Endothelial cell (in vitro differentiated cells): ENCODE data around the gene DMAC2. TPM values are rescaled to one million over a fixed set of nuclear protein-coding genes. Genes with fewer than 3 reads are reported as not detected.

ENCODE experiments used
- DNase-seq: peaks from one replicate; pipeline ENCODE4 v3.0.0; 2021; ENCODE audit warnings: low spot score
- H3K27ac Mint-ChIP-seq: one replicate; pipeline ENCODE4 v1.8.0; 2021; ENCODE audit warnings: mixed read lengths, inconsistent platforms; ENCODE audit not compliant: unreplicated experiment
- H3K27me3 Mint-ChIP-seq: one replicate; pipeline ENCODE4 v1.8.0; 2021; ENCODE audit warnings: mild to moderate bottlenecking, moderate library complexity, mixed read lengths, inconsistent platforms; ENCODE audit not compliant: unreplicated experiment
- H3K36me3 Mint-ChIP-seq: one replicate; pipeline ENCODE4 v1.8.0; 2021; ENCODE audit warnings: mild to moderate bottlenecking, low read depth, mixed read lengths, inconsistent platforms; ENCODE audit not compliant: unreplicated experiment
- H3K4me1 Mint-ChIP-seq: one replicate; pipeline ENCODE4 v1.8.0; 2021; ENCODE audit warnings: mild to moderate bottlenecking, mixed read lengths, inconsistent platforms; ENCODE audit not compliant: unreplicated experiment
- H3K4me3 Mint-ChIP-seq: one replicate; pipeline ENCODE4 v1.8.0; 2021; ENCODE audit warnings: mild to moderate bottlenecking, mixed read lengths, inconsistent platforms; ENCODE audit not compliant: unreplicated experiment
- H3K9me3 Mint-ChIP-seq: one replicate; pipeline ENCODE4 v1.8.0; 2021; ENCODE audit warnings: mixed read lengths, inconsistent platforms; ENCODE audit not compliant: unreplicated experiment
- CTCF ChIP-seq: fragments of 200-600 bp; sonication (generic); IDR thresholded peaks from one replicate; pipeline ENCODE4 v1.5.0; 2021; ENCODE audit warnings: antibody characterized with exemption; ENCODE audit not compliant: unreplicated experiment
- total RNA-seq: library from RNA; stranded (reverse); fragmentation: NEBNext Ultra II Directional; extraction: Animal tissue kit (Norgen Biotek cat#: 25700); gene quantifications from one replicate; pipeline ENCODE4 v1.2.1, GENCODE V29; 2021; ENCODE audit not compliant: unreplicated experiment

Gene DMAC2
- total RNA-seq, 1 donor from 2014 or later, result 75.5 TPM

GRCh38 chr19:41442473-41443355 lies 3.0 kb upstream of the DMAC2 start, which contains the start of gene ERICH4:
ERICH4 (plus strand) TSS chr19:41443156; CDS start chr19:41443170, 14 bp downstream.
- Mint-ChIP-seq H3K4me3 (peak within 1 kb of the TSS; percentile 8), H3K27me3 (peaks cover 17% of the 10 kb centered on the region)
- DNase-seq, result no peak

GRCh38 chr19:41441321-41441945 lies 1.7 kb upstream of the DMAC2 start:
- H3K27me3 Mint-ChIP-seq, result peaks cover 14% of the 10 kb centered on the region

More at GRCh38 chr19:41442473-41443355, 3.0 kb upstream of the DMAC2 start, which contains the start of gene ERICH4:
- Mint-ChIP-seq H3K27ac (peak within 1 kb of the TSS; percentile 7), H3K4me1 (peaks cover 12% of the 10 kb centered on the region), H3K9me3 (no peaks in the 10 kb centered on the region), H3K36me3 (peaks cover 15% of the 10 kb centered on the region)
- no peak for TF ChIP-seq CTCF

GRCh38 chr19:41437944-41438574 lies 1.7 kb downstream of the DMAC2 start:
- Mint-ChIP-seq H3K4me1 (peaks cover 8% of the 10 kb centered on the region), H3K27ac (peak overlapping the region; percentile 69), H3K36me3 (peaks cover 16% of the 10 kb centered on the region), H3K9me3 (no peaks in the 10 kb centered on the region), H3K4me3 (peak overlapping the region; percentile 81), H3K27me3 (peaks cover 10% of the 10 kb centered on the region)
- no peak for DNase-seq
- no peak for TF ChIP-seq CTCF

More at GRCh38 chr19:41441321-41441945, 1.7 kb upstream of the DMAC2 start:
- DNase-seq, result no peak
- Mint-ChIP-seq H3K36me3 (peaks cover 17% of the 10 kb centered on the region), H3K4me1 (peaks cover 14% of the 10 kb centered on the region), H3K9me3 (no peaks in the 10 kb centered on the region), H3K27ac (no peak overlapping the region), H3K4me3 (no peak overlapping the region)
- TF ChIP-seq CTCF, result no peak

- DNase-seq, result no peak
- Mint-ChIP-seq H3K4me1 (peaks cover 8% of the 10 kb centered on the region), H3K9me3 (no peaks in the 10 kb centered on the region), H3K36me3 (peaks cover 27% of the 10 kb centered on the region), H3K27me3 (peaks cover 10% of the 10 kb centered on the region), H3K4me3 (no peak overlapping the region), H3K27ac (peak overlapping the region; percentile 3)
- no peak for TF ChIP-seq CTCF
Observed at GRCh38 chr19:41436674-41436951, 3.1 kb downstream of the DMAC2 start.
